Mesenchymal stem cell (in vitro differentiated cells and primary cell): ENCODE results near the gene ACMSD.

Experiments
- DNase-seq: peaks from one replicate; pipeline ENCODE4 v3.0.0-alpha.2; 2013
- H2AFZ ChIP-seq: one replicate; pipeline ENCODE4 v1.6.1; 2013; ENCODE audit warnings: low read depth, mild to moderate bottlenecking, control low read depth, inconsistent platforms, low read length, moderate library complexity
- H2AK5ac ChIP-seq: 2 replicates; pipeline ENCODE4 v1.6.1; 2013; ENCODE audit warnings: low read length, moderate library complexity, mild to moderate bottlenecking, inconsistent platforms; ENCODE audit not compliant: severe bottlenecking
- H2BK120ac ChIP-seq: one replicate; pipeline ENCODE4 v1.6.1; 2013; ENCODE audit warnings: low read depth, mild to moderate bottlenecking, inconsistent platforms, low read length, moderate library complexity
- H2BK12ac ChIP-seq, 2 experiments: one replicate each; pipeline ENCODE4 v1.6.1; 2013; ENCODE audit warnings: inconsistent platforms in 2 of 2, low read length in 2 of 2, mild to moderate bottlenecking in 2 of 2, moderate library complexity in 2 of 2, control low read depth in 1 of 2
- H2BK15ac ChIP-seq: one replicate; pipeline ENCODE4 v1.6.1; 2013; ENCODE audit warnings: mild to moderate bottlenecking, low read depth, inconsistent platforms; ENCODE audit not compliant: poor library complexity, severe bottlenecking
- H2BK5ac ChIP-seq: 2 replicates; pipeline ENCODE4 v1.6.1; 2013; ENCODE audit warnings: low read depth, mild to moderate bottlenecking, low read length, control low read depth, inconsistent platforms; ENCODE audit not compliant: poor library complexity, severe bottlenecking
- H3K14ac ChIP-seq, 2 experiments: one replicate each; pipeline ENCODE4 v1.6.1; 2013; ENCODE audit warnings: inconsistent platforms in 2 of 2, low read length in 2 of 2, control low read depth in 1 of 2, mild to moderate bottlenecking in 1 of 2, moderate library complexity in 1 of 2
- H3K18ac ChIP-seq, 2 experiments: one replicate each; pipeline ENCODE4 v1.6.1; 2013; ENCODE audit warnings: inconsistent platforms in 2 of 2, low read length in 2 of 2, control low read depth in 1 of 2, low read depth in 1 of 2, mild to moderate bottlenecking in 1 of 2
- H3K23ac ChIP-seq, 2 experiments: one replicate each; pipeline ENCODE4 v1.6.1; 2013; ENCODE audit warnings: inconsistent platforms in 2 of 2, low read length in 2 of 2, mild to moderate bottlenecking in 2 of 2, moderate library complexity in 2 of 2, control low read depth in 1 of 2
- H3K27ac ChIP-seq: 2 replicates; pipeline ENCODE4 v1.5.1; 2013; ENCODE audit warnings: mild to moderate bottlenecking, moderate library complexity, low read length, control low read depth, inconsistent platforms; ENCODE audit not compliant: poor library complexity, severe bottlenecking
- H3K27me3 ChIP-seq, 2 experiments: 2 replicates each; pipeline versions ENCODE4 v1.6.1 to v1.7.0; 2013; ENCODE audit warnings: low read length in 2 of 2, mild to moderate bottlenecking in 2 of 2, moderate library complexity in 2 of 2, control low read depth in 1 of 2, inconsistent platforms in 1 of 2; ENCODE audit not compliant: control insufficient read depth in 1 of 2, insufficient read depth in 1 of 2
- H3K36me3 ChIP-seq, 2 experiments: 2 replicates each; pipeline versions ENCODE4 v1.6.1 to v1.7.0; 2013; ENCODE audit warnings: low read length in 2 of 2, control low read depth in 1 of 2, inconsistent platforms in 1 of 2, low read depth in 1 of 2, mild to moderate bottlenecking in 1 of 2; ENCODE audit not compliant: insufficient read depth in 2 of 2, control insufficient read depth in 1 of 2
- H3K4ac ChIP-seq, 2 experiments: one replicate each; pipeline ENCODE4 v1.6.1; 2013; ENCODE audit warnings: inconsistent platforms in 2 of 2, low read length in 2 of 2, mild to moderate bottlenecking in 2 of 2, moderate library complexity in 2 of 2, control low read depth in 1 of 2, low read depth in 1 of 2
- H3K4me1 ChIP-seq: 2 replicates; pipeline ENCODE4 v1.6.1; 2013; ENCODE audit warnings: low read depth, low read length, control low read depth; ENCODE audit not compliant: control insufficient read depth, insufficient read depth
- H3K4me2 ChIP-seq: 2 replicates; pipeline ENCODE4 v1.6.1; 2013; ENCODE audit warnings: low read length, mild to moderate bottlenecking, inconsistent platforms; ENCODE audit not compliant: poor library complexity, severe bottlenecking
- H3K4me3 ChIP-seq, 2 experiments: 2 replicates each; pipeline versions ENCODE4 v1.5.1 to v1.7.0; 2013; ENCODE audit warnings: low read length in 2 of 2, mild to moderate bottlenecking in 2 of 2, control low read depth in 1 of 2, low read depth in 1 of 2; ENCODE audit not compliant: insufficient read depth in 1 of 2
- H3K79me1 ChIP-seq: replicated peaks from 2 replicates; pipeline ENCODE4 v1.6.1; 2013; ENCODE audit warnings: mild to moderate bottlenecking, control low read depth, low read length, inconsistent platforms; ENCODE audit not compliant: poor library complexity, severe bottlenecking
- H3K9ac ChIP-seq: 2 replicates; pipeline ENCODE4 v1.7.0; 2013; ENCODE audit warnings: mild to moderate bottlenecking, low read length, moderate library complexity
- H3K9me3 ChIP-seq: 2 replicates; pipeline ENCODE4 v1.7.0; 2013; ENCODE audit warnings: mild to moderate bottlenecking, low read length; ENCODE audit not compliant: control insufficient read depth
- H4K8ac ChIP-seq: one replicate; pipeline ENCODE4 v1.6.1; 2013; ENCODE audit warnings: inconsistent platforms, mild to moderate bottlenecking, low read length, moderate library complexity
- H4K91ac ChIP-seq: one replicate; pipeline ENCODE4 v1.6.1; 2013; ENCODE audit warnings: mild to moderate bottlenecking, low read length, inconsistent platforms
- WGBS: methylation state at CpG from one replicate; pipeline ENCODE4 v1.1.7; 2013; ENCODE audit warnings: mixed read lengths; 5-methylcytosine and 5-hydroxymethylcytosine counted together

Gene ACMSD

DNA sequence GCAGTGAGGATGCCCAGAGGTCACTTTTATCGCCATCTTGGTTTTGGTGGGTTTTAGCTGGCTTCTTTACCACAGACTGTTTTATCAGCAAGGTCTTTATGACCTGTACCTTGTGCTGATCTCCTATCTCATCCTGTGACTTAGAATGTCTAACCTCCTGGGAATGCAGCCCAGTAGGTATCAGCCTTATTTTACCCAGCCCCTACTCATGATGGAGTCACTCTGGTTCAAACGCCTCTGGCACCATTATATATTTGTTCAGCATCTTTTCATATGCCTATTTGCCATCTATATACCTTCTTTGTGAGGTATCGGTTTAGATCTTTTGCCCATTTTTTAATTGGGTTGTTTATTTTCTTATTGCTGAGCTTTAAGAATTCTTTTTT is 73.0 kb downstream of the ACMSD start:
- no peak overlapping the region for H3K4me2 ChIP-seq
- H3K36me3 ChIP-seq: no peaks in the 10 kb centered on the region
- H3K4ac ChIP-seq: no peak overlapping the region
- no peaks in the 10 kb centered on the region for H3K27me3 ChIP-seq
- H3K79me1 ChIP-seq: peaks cover 3% of the 10 kb centered on the region
- H2BK120ac ChIP-seq: no peak overlapping the region
- H3K9ac ChIP-seq: no peak overlapping the region
- H3K4me1 ChIP-seq: no peaks in the 10 kb centered on the region
- no peak overlapping the region for H2AFZ ChIP-seq
- no peak overlapping the region for H3K18ac ChIP-seq
- no peak overlapping the region for H3K14ac ChIP-seq
- no peak overlapping the region for H4K91ac ChIP-seq
- H4K8ac ChIP-seq: no peak overlapping the region
- no peak overlapping the region for H2AK5ac ChIP-seq
- H3K9me3 ChIP-seq: no peaks in the 10 kb centered on the region
- no peak overlapping the region for H2BK12ac ChIP-seq
- H3K23ac ChIP-seq: no peak overlapping the region
- no peak overlapping the region for H2BK5ac ChIP-seq
- H2BK15ac ChIP-seq: no peak overlapping the region
- no peak overlapping the region for H3K27ac ChIP-seq
- DNase-seq: no peak
- WGBS: 90% methylated on average over 2 of the region's 3 CpGs
- no peak overlapping the region for H3K4me3 ChIP-seq

DNA sequence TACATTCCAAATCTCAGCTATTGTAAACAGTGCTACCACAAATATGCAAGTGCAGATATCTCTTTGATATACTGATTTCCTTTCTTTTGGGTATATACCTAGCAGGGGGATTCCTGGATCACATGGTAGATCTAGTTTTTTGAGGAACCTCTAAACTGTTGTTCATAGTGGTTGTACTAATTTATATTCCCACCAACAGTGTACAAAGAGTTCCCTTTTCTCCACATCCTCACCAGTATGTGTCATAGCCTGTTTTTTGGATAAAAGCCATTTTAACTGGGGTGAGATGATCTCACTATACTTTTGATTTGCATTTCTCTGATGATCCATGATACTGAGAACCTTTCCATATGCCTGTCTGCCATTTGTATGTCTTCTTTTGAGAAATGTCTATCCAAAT is 73.9 kb downstream of the ACMSD start:
- H2AK5ac ChIP-seq: no peak overlapping the region
- H2BK12ac ChIP-seq: no peak overlapping the region
- H3K23ac ChIP-seq: no peak overlapping the region
- no peak overlapping the region for H2BK15ac ChIP-seq
- no peak overlapping the region for H4K91ac ChIP-seq
- H3K4me2 ChIP-seq: no peak overlapping the region
- no peaks in the 10 kb centered on the region for H3K9me3 ChIP-seq
- no peak overlapping the region for H4K8ac ChIP-seq
- no peaks in the 10 kb centered on the region for H3K27me3 ChIP-seq
- H2AFZ ChIP-seq: no peak overlapping the region
- H3K4me3 ChIP-seq: no peak overlapping the region
- H3K79me1 ChIP-seq: peaks cover 3% of the 10 kb centered on the region
- no peak overlapping the region for H2BK120ac ChIP-seq
- no peak overlapping the region for H3K9ac ChIP-seq
- H3K18ac ChIP-seq: no peak overlapping the region
- H3K4ac ChIP-seq: no peak overlapping the region
- no peak overlapping the region for H3K14ac ChIP-seq
- peaks cover under 1% of the 10 kb centered on the region for H3K4me1 ChIP-seq
- H3K36me3 ChIP-seq: no peaks in the 10 kb centered on the region
- H2BK5ac ChIP-seq: no peak overlapping the region
- DNase-seq: peak; percentile 26
- no peak overlapping the region for H3K27ac ChIP-seq

DNA sequence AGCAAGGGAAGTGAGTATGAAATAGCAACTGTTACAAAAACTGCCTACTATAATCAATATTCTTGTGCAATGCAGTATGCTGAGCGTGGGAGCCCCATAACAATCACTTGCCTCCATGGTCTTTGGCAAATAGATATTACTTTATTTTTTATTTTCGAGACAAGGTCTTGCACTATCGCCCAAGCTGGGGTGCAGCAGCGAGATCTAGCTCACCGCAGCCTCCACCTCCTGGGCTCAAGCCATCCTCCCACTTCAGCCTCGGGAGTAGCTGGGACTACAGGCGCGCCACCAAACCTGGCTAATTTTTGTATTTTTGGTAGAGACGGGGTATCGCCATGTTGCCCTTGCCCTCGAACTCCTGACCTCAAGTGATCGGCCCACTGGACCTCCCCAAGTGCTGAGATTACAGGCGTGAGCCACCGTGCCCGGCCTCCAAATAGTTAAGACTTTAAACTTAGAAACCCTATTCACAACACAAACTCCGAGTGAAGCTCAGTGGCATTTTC is 79.0 kb downstream of the ACMSD start:
- peak overlapping the region in 1 of 2 experiments; percentile 79 for H3K4ac ChIP-seq
- peak overlapping the region; percentile 68 for H3K4me2 ChIP-seq
- H2AFZ ChIP-seq: no peak overlapping the region
- no peak overlapping the region for H3K23ac ChIP-seq
- no peaks in the 10 kb centered on the region for H3K9me3 ChIP-seq
- H3K79me1 ChIP-seq: peaks cover 2% of the 10 kb centered on the region
- no peak overlapping the region for H2BK15ac ChIP-seq
- no peak overlapping the region for H3K14ac ChIP-seq
- H3K18ac ChIP-seq: peak overlapping the region in 1 of 2 experiments; percentile 6
- no peak overlapping the region for H2BK5ac ChIP-seq
- no peaks in the 10 kb centered on the region for H3K36me3 ChIP-seq
- no peak overlapping the region for H4K91ac ChIP-seq
- DNase-seq: no peak
- no peak overlapping the region for H2BK12ac ChIP-seq
- H3K27me3 ChIP-seq: no peaks in the 10 kb centered on the region
- peak overlapping the region; percentile 86 for H3K27ac ChIP-seq
- peak overlapping the region; percentile 37 to 90 for H3K4me3 ChIP-seq
- WGBS: 44% methylated on average over 16 of the region's 16 CpGs
- H4K8ac ChIP-seq: peak overlapping the region; percentile 52
- peak overlapping the region; percentile 94 for H3K9ac ChIP-seq
- H2BK120ac ChIP-seq: no peak overlapping the region
- no peak overlapping the region for H2AK5ac ChIP-seq
- H3K4me1 ChIP-seq: peaks cover 3% of the 10 kb centered on the region

DNA sequence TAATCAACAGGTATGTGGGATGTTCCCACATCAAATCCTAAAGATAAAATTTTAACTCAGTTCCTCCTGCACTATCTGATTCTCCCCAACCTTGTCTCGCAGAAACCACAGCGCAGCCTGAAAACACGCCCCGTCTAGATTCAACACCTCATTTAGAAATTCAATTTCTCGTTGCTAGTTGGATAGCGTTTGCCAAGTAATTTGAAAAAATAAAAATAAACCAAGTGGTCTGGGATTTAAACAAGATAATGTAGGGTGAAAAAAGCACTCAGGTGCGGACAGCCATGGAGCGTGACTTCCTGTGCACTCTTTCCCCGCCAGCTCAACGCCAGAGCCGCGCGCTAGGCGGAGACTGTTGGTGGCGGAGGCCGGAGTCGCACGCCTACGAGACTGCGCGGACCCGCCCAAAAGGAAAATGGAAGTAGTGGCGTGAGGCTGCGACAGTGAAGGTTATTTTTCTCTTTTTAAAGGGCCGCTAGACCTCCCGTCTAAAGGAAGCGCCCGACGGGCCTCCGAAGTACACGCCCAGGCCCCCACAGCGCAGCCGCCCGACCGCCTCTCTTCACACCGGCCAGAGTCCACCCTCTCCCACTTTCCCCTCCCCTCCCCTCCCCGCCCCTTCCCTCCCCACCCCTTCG is 79.6 kb downstream of the ACMSD start:
- Histone ChIP-seq H3K18ac (peak overlapping the region; percentile 6 to 95), H4K91ac (no peak overlapping the region), H3K4me2 (peak overlapping the region; percentile 68), H3K79me1 (peaks cover 2% of the 10 kb centered on the region), H3K4ac (peak overlapping the region in 1 of 2 experiments; percentile 58), H2BK120ac (no peak overlapping the region), H3K36me3 (no peaks in the 10 kb centered on the region), H3K27me3 (no peaks in the 10 kb centered on the region), H2AK5ac (no peak overlapping the region), H2BK12ac (peak overlapping the region in 1 of 2 experiments; percentile 18), H3K23ac (peak overlapping the region in 1 of 2 experiments; percentile 29), H2BK15ac (no peak overlapping the region), H3K9me3 (no peaks in the 10 kb centered on the region), H3K27ac (peak overlapping the region; percentile 86), H3K14ac (no peak overlapping the region), H3K4me1 (peaks cover 3% of the 10 kb centered on the region), H3K9ac (peak overlapping the region; percentile 94), H2BK5ac (peak overlapping the region; percentile 77), H3K4me3 (peak overlapping the region; percentile 90 to 96), H2AFZ (no peak overlapping the region), H4K8ac (peak overlapping the region; percentile 30)
- DNase-seq: peak; percentile 96
- WGBS: under 1% methylated on average over 25 of the region's 38 CpGs
